GM18870 (cell line): Measurements from ENCODE around the gene ABCA5.
A peak's percentile ranks its signal among the peaks of the same experiment; 100 is the strongest.

Source experiments
- ATAC-seq: cut with Tn5 transposase; IDR thresholded peaks from one replicate; pipeline ENCODE4 v1.9.1; 2021; ENCODE audit warnings: moderate library complexity; ENCODE audit not compliant: unreplicated experiment

Gene ABCA5

DNA sequence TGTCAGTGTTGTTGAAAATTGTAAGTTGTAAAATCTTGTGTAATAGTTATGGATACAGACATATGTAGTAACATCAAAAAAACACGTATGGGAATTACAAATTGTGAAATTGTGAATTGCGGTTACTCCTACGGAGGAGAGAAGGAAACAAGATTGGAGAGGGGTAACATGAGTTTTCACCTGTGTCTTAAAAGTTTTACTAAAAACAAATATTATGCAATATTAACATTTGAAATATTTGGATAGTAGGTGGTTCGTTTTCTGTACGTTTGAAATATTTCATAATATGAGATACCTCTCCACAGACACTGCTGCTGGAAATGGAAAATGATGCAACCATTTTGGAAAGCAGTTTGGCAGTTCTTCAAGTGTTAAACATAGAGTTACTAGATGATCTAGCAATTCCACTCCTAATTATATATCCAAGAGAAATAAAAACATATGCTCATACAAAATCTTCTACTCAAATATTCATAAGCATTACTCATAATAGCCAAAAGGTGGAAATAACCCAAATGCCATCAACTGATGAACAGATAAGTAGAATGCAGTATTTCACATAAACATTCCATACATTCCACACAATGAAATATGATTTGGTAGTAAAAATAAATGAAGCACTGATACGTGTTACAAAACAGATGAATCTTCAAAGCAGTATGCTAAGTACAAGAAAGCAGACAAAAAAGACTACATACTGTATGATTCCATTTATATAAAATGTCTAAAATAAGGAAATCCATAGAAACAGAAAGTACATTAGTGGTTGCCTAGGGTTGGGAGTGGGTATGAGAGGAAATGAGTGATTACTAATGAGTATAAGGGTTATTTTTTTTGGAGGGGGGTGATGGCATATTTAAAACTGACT, 57.6 kb downstream of the ABCA5 start:
- ATAC-seq, result no peak

DNA sequence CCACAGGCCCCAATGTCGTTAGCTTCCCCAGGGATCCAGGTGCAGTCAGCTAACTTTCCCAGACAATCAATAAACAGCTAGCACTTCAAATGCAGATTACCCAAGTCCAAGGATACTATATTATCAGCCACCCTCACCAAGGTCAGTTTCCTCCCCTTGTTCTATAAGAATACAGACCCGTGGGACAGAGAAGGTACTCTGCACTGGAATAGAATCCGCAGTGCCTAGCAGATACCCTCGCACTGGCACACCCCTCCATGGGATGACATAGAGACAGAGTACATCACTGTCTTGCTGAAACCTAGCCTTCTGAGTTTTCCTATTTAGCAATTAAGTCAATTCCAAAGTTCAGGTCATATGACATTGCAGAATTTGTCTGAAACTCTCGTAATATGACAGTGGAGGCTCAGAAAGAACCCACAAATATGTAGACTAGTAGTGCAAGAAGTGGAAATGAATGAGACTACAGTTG, 58.4 kb downstream of the ABCA5 start:
- no peak for ATAC-seq

DNA sequence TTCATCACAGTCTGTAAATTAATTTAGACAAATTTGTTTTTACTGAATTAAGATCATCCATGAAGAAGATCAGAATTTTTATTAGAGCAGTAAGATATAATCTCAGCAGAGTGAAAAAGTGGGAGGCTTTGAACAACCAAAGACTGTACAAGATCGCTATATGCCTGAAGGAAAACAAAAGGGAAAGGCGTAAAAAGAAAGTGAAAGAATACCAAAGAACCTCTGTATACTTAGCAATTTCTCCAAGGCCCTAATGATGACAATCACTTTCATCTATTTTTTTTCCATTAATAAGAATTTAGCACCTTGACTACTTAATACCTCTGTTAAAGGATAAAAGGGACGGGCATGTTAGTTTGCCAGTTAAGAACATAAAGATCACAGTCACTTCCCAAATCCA, 59.7 kb downstream of the ABCA5 start:
- ATAC-seq, result no peak

DNA sequence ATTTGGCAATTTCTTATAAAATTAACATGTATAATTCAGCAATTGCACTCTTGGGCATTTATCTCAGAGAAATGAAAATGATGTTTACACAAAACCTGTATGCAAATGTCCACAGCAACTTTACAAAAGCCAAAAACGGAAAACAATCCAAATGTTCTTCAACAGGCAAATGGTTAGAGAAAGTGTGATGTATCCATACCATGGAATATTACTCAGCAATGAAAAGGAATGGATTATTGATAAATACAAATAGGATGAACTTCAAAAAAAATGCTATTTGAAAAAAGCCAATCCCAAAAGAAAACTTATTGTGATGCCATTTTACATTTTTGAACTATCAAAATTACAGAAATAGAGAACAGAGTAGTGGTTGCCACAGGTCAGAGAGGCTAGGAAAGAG, 61.1 kb downstream of the ABCA5 start:
- ATAC-seq, result no peak

DNA sequence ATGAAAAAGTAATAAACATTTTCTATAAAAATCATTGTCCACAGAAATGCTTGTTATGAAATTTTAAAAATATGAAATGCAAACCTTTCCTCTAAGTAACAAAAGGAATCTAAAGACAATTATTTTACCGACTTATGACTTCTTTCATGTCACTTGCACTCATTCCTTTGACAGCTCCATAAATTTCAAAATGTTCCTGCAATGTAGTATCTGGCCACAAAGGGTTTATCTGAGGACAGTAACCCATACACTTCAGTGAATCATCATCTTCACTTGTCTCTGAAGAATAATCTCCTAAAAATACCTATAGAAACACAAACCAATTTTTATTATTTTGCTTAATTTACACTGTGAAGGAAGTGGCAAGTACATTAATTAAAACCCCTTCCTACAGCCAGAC, 72.7 kb downstream of the ABCA5 start:
- ATAC-seq, result no peak

GRCh38 chr17:69250641-69251040, 76.3 kb downstream of the ABCA5 start:
- no peak for ATAC-seq

DNA sequence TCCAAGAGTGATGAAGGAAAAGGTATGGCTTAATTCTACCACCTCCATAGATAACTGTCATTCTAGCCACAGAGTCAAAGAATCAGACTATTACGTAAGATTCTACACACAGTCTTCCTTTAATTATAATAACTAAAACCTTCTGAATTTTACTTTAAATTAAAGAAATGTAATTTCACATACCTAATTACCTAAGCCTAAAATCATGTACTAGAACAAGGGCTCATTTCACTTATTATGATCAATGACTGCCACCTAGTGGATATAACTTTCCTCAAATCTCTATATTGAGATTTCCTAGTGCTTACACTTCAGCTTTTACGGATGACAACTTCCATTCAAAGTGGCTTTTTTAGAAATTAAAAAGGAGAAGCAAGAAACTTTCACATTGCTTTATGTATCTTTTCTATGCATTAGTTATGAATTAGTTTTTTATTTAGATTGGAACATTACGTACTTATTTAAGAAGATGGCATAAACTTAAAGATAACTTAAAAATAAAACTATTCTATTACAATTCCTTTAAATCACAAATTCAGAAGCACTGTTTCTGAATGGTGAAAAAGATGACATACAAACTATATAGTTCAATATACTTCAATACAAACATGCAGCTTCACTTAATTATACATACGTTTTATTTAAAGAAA, 80.1 kb downstream of the ABCA5 start:
- peak; percentile 56 for ATAC-seq

GRCh38 chr17:69246202-69246601, 80.7 kb downstream of the ABCA5 start:
- ATAC-seq, result no peak

DNA sequence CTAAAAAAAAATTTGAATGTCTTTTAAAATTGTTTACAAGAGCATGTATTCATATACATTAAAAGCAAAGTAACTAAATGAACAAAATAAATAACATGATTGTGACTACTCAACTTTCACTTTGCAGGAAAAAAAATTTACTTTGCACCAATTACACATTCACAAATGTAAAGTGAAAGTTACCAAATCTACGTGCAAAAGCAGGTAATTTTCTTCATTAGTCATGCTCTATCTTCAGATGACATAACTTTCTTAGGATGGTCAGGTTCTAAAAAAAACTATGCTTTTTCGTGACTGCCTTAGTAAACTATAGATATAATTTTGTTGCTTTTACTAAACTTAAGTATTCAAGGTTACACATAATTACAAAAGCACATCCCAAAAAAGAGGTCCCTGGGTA, 81.3 kb downstream of the ABCA5 start:
- no peak for ATAC-seq

DNA sequence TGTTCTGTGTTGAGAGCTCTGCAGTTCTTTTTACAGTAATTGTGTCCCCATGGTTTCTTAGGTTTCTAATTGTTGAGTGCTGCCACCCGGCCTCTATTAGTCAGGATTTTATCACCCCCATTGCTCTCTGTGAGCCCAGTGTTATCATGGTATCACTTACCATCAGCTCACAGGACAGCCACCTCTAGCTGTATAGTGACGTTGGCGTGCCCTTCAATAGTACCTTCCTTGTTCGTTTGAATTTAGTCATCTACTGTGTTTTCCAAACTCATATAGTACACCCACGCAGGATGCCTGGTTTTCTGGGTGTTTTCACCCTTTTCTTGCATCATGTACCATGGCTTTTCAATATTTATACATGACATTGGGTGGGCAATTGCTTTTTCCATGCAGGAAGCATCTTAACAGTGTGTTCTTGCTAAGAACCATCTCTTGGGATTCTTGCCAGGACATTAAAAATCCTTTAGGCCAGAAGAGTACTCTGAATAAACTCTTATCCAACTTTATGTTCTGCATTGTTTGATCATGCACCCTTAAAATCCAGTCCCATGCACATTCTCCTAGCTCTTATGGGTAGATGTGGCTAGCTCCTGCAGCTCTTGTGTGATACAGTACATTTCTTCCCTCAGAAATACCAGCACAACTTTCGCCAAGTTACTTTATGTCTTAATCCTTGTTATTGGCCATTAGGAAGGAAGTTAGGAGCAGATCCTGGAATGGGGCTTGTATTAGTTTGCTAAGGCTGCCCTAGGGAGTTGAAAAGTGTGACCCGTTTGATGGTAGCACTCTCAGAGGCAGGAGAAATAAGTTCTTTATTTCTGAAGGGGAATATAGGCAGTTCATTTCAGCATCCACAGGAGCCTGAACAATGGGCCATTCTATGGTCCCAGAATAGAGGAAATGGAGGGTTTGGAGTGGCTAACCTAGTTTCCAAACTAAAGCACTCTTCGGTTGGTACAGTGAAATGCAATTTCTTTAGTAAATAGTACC, 87.0 kb downstream of the ABCA5 start:
- no peak for ATAC-seq

DNA sequence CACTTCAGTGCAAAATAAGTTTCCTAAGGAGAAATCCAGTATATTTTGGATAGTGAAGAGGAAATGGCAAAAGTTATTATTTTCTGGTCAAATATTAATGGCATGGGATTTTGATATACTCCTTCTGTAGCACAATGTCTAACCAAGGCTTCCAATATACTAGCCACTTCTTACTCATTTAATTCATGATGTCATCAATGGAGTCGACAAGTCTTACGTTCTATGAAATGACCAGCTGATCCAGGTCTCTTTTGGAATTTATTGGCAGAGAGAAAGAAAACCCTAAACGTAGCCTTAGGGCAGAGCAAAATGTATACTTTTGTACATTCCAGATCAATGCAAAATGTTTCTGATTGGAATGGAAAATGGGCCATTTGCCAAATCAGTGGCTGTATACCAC, 90.0 kb downstream of the ABCA5 start:
- no peak for ATAC-seq

- no peak for ATAC-seq
Measured at GRCh38 chr17:69236464-69236863, 90.5 kb downstream of the ABCA5 start.

GRCh38 chr17:69235338-69236058, 91.4 kb downstream of the ABCA5 start:
- peak; percentile 94 for ATAC-seq

- ATAC-seq, result no peak
Measured at GRCh38 chr17:69232650-69233049, 94.3 kb downstream of the ABCA5 start.

DNA sequence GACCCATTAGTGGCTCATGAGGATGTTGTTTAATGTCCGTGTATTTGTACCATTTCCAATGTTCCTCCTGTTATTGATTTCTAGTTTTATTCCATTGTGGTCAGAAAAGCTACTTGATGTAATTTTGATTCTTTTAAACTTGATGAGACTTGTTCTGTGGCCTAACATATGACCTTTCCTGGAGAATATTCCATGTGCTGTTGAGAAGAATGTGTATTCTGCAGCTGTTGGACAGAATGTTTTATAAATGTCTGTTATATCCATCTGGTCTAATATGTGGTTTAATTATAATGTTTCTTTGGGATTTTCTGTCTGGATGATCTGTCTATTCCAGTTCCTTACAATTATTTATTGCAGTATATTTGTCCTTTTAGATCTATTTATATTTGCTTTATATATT, 95.4 kb downstream of the ABCA5 start:
- ATAC-seq, result no peak

- ATAC-seq, result no peak
Measured at GRCh38 chr17:69230939-69231338, 96.0 kb downstream of the ABCA5 start.

- no peak for ATAC-seq
Measured at GRCh38 chr17:69228576-69228975, 98.4 kb downstream of the ABCA5 start, which contains the start of gene ABCA10. Gene ABCA10 (minus strand): TSS chr17:69228824. CDS start chr17:69225358, 3,466 bp downstream.

- ATAC-seq, result no peak
Measured at GRCh38 chr17:69228018-69228417, 98.9 kb downstream of the ABCA5 start.

- no peak for ATAC-seq
Measured at GRCh38 chr17:69227541-69227940, 99.4 kb downstream of the ABCA5 start.

DNA sequence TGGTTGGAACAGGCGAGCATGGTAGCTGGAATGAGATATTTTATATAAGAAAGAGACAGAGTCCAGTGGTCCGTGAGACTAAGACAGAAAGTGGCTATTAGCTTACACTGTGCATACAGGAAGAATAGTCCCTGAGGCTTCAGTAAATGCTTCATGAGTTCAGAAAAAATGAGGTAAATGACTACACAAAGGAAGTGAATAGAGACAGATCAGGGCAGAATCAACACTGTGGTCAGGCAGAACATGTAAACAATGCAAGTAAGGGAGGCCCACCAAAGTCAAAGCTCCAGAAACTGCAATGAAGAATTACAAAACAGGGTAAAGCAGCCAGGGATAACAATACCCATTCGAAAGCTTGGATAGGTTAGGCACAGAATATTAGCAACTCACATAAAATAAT, 103.1 kb downstream of the ABCA5 start:
- peak; percentile 83 for ATAC-seq
